Fibroblast of lung (primary cell): ENCODE results near the gene GIMD1.

Source experiments
- CTCF ChIP-seq, 2 donors: IDR thresholded peaks in 1 of 2; conservative IDR thresholded peaks in 1 of 2; 1 replicate in 1 of 2; 2 replicates in 1 of 2; pipeline ENCODE4 v1.5.1; 2011 to 2012; ENCODE audit warnings: low read length in 2 of 2, control low read depth in 1 of 2, inconsistent platforms in 1 of 2, low read depth in 1 of 2, mild to moderate bottlenecking in 1 of 2
- EZH2 ChIP-seq: IDR thresholded peaks from 2 replicates; pipeline ENCODE4 v1.5.1; 2012; ENCODE audit warnings: low read length, control low read depth, mild to moderate bottlenecking; ENCODE audit errors: missing control alignments

- TF ChIP-seq CTCF (conservative IDR thresholded peaks at IDR 0.05 in 1 of 2, IDR thresholded peaks at IDR 0.05 in 1 of 2; ENCODE audit: low read depth in 1 of 2, low read length in 2 of 2) (no peak), EZH2 (no peak)
Observed at GRCh38 chr4:106340774-106341173, 27.8 kb downstream of the GIMD1 start.
